Erythroblast (primary cell): Measurements from ENCODE around the gene LY6G5B.

Experiments
- DNase-seq, 2 experiments: peaks; one replicate each; lab custom pipeline; 2025; lab: John Stamatoyannopoulos, UW
- GATA1 ChIP-seq: IDR thresholded peaks from 2 replicates; pipeline ENCODE4 v1.6.1; 2011; ENCODE audit warnings: low read depth, mild to moderate bottlenecking, control low read depth, low read length, moderate library complexity
- POLR2A ChIP-seq: IDR thresholded peaks from 2 replicates; pipeline ENCODE4 v1.6.1; 2011; ENCODE audit warnings: mild to moderate bottlenecking, low read length

LY6G5B gene

GRCh38 chr6:31651602-31652191, 18.1 kb upstream of the LY6G5B start:
- no peak for TF ChIP-seq POLR2A
- TF ChIP-seq GATA1, result no peak
- DNase-seq, result peak; percentile 88 to 92

GRCh38 chr6:31652925-31653724, 16.7 kb upstream of the LY6G5B start:
- peak; percentile 52 for TF ChIP-seq POLR2A
- TF ChIP-seq GATA1, result no peak
- DNase-seq, result peak in 1 of 2 experiments; percentile 98

- TF ChIP-seq POLR2A, result no peak
- no peak for TF ChIP-seq GATA1
- no peak for DNase-seq
Measured at GRCh38 chr6:31654574-31655348, 15.0 kb upstream of the LY6G5B start.

- DNase-seq, result no peak
Measured at GRCh38 chr6:31655349-31656237, 14.2 kb upstream of the LY6G5B start, which contains the start of gene APOM. Gene APOM (plus strand): TSS chr6:31655894. CDS start chr6:31655967, 73 bp downstream.

GRCh38 chr6:31657406-31658157, 12.2 kb upstream of the LY6G5B start:
- no peak for TF ChIP-seq POLR2A
- no peak for TF ChIP-seq GATA1
- DNase-seq, result peak; percentile 27 to 60

More at GRCh38 chr6:31655349-31656237, 14.2 kb upstream of the LY6G5B start, which contains the start of gene APOM:
- no peak for TF ChIP-seq GATA1
- no peak for TF ChIP-seq POLR2A

GRCh38 chr6:31658158-31658688, 11.6 kb upstream of the LY6G5B start:
- TF ChIP-seq POLR2A (no peak), GATA1 (no peak)
- no peak for DNase-seq

- no peak for DNase-seq
- TF ChIP-seq POLR2A (no peak), GATA1 (no peak)
Measured at GRCh38 chr6:31658983-31659648, 10.7 kb upstream of the LY6G5B start.

- TF ChIP-seq GATA1 (no peak), POLR2A (no peak)
- DNase-seq, result peak in 1 of 2 experiments; percentile 60
Measured at GRCh38 chr6:31659649-31660380, 10.0 kb upstream of the LY6G5B start.

- TF ChIP-seq GATA1, result no peak
- peak; percentile 86 for TF ChIP-seq POLR2A
- peak; percentile 88 to 91 for DNase-seq
Measured at GRCh38 chr6:31660381-31661261, 9.2 kb upstream of the LY6G5B start, which contains the start of gene C6orf47. Gene C6orf47 (minus strand): TSS chr6:31660778. CDS start chr6:31659947, 831 bp downstream.
